K562 (cell line): ENCODE measurements around the gene ZFPM1.

Experiments
- ZNF140 ChIP-seq: fragments of 250-450 bp; sonication (Bioruptor Pico); IDR thresholded peaks from 2 replicates; pipeline ENCODE4 v1.8.0; 2021; ENCODE audit warnings: moderate library complexity, mild to moderate bottlenecking, inconsistent platforms
- TF ChIP-seq, protein P1 (sequence below), 3 experiments: IDR thresholded peaks in 2 of 3; conservative IDR thresholded peaks in 1 of 3; 2 replicates each; pipeline ENCODE4 v1.5.1; 2011 to 2012; ENCODE audit warnings: low read length in 3 of 3, mild to moderate bottlenecking in 3 of 3, control low read depth in 2 of 3, improper control_type of control experiment in 1 of 3, inconsistent platforms in 1 of 3, low read depth in 1 of 3, mixed read lengths in 1 of 3, moderate library complexity in 1 of 3; ENCODE audit not compliant: insufficient read depth in 2 of 3

DNA sequence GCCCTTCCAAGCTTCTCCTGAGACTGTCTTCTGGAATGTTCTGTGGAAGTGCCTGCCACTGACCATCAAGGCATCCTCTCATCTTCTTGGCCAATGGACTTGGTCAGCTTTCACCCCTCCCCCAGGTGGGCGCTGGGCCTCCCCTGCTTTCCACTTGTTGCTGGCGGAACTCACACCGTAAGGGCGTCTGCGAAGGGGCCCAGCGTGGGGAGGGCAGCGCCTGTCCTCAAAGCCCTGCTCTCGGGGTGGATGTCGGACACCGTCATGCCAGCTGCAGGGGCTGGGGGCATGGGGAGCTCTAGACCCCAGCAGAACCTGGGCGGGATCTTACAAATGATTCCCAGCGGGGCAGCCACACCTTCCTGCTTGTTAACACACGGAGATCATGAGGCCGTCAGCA lies 11.6 kb upstream of the ZFPM1 start:
- no peak for TF ChIP-seq ZNF140 (CRISPR knock-in tag)
- TF ChIP-seq, protein P1, sequence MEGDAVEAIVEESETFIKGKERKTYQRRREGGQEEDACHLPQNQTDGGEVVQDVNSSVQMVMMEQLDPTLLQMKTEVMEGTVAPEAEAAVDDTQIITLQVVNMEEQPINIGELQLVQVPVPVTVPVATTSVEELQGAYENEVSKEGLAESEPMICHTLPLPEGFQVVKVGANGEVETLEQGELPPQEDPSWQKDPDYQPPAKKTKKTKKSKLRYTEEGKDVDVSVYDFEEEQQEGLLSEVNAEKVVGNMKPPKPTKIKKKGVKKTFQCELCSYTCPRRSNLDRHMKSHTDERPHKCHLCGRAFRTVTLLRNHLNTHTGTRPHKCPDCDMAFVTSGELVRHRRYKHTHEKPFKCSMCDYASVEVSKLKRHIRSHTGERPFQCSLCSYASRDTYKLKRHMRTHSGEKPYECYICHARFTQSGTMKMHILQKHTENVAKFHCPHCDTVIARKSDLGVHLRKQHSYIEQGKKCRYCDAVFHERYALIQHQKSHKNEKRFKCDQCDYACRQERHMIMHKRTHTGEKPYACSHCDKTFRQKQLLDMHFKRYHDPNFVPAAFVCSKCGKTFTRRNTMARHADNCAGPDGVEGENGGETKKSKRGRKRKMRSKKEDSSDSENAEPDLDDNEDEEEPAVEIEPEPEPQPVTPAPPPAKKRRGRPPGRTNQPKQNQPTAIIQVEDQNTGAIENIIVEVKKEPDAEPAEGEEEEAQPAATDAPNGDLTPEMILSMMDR (IDR thresholded peaks at IDR 0.05 in 2 of 3, conservative IDR thresholded peaks at IDR 0.05 in 1 of 3; ENCODE audit: insufficient read depth in 2 of 3, low read depth in 1 of 3, low read length in 3 of 3): no peak
